GM19328 (cell line): ENCODE measurements around the gene MADCAM1.

ENCODE experiments used
- ATAC-seq: cut with Tn5 transposase; IDR thresholded peaks from one replicate; pipeline ENCODE4 v1.9.1; 2021; ENCODE audit warnings: mild to moderate bottlenecking, moderate library complexity; ENCODE audit not compliant: unreplicated experiment

The MADCAM1 gene

DNA sequence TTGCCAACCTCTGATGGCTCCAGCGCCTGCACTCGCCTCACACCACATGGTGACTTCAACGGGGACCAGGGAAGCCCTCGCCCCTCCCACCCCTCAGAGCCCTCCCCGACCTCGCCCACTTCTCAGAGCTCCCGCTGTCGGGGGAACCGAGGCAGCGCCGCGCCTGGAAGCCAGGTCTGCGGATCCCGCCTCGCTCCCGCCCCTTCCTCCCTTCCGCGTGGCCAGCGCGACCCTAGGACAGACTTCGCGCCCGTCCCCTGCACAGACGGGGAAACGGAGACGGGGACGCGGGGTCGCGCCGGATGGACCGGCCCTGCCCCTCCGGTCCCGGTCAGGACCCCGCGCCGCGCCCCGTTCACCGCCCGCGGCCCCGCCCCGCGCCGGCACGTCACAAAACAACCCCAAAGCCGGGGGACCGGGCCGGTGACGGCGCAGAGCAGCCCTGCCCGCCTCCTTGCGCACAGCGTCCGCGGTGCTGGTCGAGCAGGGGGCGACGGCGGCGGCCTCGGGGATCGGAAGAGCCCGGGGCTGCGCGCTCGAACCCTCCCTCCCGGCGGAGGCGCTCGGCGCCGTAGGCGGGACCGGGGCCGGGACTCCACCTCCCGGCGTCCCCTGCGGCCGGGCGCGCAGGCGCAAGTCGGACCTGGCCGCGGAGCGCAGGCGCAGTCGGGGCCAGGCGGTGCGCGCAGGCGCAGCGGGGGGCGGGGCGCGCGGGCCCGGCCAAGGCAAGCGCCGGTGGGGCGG lies 34.9 kb downstream of the MADCAM1 start:
- peak; percentile 61 for ATAC-seq

DNA sequence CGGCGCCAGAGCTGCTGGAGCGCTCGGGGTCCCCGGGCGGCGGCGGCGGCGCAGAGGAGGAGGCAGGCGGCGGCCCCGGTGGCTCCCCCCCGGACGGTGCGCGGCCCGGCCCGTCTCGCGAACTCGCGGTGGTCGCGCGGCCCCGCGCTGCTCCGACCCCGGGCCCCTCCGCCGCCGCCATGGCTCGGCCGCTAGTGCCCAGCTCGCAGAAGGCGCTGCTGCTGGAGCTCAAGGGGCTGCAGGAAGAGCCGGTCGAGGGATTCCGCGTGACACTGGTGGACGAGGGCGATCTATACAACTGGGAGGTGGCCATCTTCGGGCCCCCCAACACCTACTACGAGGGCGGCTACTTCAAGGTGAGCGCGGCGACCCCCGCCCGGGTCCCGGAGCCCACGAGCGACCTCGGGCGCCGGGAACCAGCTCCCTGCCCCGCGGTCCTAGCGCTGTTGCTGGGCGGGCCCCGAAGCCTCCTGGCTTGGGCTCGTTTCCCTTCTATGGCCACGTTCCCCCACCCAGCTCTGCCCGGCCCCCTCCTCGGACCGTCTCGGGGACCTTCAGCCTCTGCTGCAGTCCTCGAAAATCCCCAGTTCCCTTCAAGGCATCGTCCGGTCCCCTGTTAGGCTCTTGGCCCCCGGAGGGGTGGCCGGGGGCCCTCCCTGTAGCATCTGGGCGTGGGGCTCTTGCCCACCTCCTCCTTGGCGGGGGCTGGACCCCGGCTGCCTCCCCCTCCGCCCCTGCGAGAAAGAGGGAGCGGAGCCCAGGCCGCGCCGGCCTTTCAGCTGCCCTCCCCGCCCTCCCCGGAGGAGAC lies 35.7 kb downstream of the MADCAM1 start, which contains the start of gene CDC34:
Gene CDC34 (plus strand): TSS at position 8 of the 808 bp plus-strand sequence. CDS start 172 bp downstream, at position 180.
- no peak for ATAC-seq

DNA sequence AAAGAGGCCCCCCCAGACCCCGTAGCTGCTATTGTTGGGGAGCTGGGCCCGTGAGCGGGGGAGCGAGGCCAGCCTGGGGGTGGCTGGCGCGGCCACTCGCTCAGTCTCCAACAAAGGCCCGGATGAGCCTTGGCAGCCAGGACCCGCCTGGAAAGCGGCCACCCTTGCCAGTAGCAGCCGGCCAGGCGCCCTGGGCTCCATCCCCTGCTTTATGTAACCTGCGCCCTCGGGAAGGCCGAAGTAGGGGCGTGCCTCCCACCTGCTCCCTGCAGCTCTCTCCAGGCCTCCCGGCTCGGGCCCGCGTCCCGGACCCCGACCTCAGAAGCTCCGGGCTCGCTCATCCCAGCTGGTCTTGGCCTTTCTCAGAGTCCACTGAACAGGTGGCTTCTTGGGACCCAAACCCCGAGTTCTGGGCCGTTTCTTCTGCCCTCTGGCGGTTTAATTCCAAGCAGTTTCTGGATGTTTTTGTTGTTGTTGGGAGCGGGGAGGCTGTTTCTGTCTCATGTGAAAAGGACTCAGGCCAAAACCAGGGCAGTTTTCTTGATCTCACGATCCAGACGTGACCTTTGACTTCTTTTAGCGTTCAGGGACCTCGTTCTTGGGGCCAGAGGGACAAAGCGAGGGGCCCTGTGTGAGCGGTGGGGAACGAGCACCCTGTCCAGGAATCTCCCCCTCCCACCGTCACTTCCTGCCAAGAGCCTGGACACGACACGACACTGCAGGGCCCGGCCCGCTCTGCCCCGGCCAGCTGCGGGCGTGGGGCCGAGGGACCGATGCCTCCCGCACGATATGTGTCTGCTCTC lies 36.5 kb downstream of the MADCAM1 start:
- ATAC-seq, result no peak

DNA sequence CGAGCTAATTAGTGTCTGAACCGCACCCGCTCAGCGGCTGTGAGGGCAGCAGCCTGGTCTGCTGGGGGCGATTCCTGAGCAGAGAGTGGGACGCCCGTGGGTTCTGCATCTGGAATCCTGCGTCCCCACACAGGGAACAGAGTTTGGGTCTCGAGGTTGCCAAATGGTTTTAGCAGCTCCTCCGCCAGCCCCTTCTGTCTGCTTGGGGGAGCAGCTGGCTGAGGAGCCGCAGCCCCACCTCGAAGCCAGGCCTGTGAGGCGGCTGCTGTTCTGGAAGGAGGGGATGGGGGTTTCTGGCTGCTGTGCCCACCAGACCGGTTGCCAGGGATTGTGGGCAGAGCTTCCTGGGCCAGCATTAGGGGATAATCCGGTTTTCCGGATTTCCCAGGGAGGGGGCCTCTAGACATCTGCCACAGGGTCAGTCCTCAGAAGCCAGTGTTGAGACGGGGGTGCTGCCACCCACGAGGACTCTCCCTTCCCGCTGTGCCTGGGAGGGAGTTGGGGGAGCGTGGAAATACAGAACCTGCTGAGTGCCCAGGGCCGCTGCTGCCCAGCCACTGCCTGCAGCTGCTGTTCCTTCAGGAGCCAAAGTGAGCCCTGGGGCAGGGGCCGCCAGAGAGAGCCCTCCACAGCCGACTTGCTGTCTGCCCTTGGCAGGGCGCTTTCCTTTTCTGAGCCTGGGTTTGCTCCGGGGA lies 37.2 kb downstream of the MADCAM1 start:
- no peak for ATAC-seq

DNA sequence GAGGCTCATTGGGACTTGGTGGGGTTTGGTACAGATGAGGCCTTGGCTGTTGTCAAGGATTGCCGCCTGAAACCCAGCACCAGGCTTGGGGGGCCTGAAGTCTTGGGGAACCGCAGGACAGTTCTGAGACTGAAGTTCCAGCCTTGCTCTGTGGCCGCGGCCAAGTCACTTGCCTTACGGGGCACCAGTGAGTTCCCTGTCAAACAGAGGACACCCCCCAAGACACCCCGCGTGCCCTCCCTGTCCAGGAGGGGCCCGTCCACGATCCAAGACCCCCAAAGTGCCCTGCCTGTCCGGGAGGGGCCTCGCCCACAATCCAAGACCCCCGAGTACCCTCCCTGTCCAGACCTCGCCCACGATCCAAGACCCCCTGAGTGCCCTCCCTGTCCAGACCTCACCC lies 37.8 kb downstream of the MADCAM1 start:
- ATAC-seq, result no peak

DNA sequence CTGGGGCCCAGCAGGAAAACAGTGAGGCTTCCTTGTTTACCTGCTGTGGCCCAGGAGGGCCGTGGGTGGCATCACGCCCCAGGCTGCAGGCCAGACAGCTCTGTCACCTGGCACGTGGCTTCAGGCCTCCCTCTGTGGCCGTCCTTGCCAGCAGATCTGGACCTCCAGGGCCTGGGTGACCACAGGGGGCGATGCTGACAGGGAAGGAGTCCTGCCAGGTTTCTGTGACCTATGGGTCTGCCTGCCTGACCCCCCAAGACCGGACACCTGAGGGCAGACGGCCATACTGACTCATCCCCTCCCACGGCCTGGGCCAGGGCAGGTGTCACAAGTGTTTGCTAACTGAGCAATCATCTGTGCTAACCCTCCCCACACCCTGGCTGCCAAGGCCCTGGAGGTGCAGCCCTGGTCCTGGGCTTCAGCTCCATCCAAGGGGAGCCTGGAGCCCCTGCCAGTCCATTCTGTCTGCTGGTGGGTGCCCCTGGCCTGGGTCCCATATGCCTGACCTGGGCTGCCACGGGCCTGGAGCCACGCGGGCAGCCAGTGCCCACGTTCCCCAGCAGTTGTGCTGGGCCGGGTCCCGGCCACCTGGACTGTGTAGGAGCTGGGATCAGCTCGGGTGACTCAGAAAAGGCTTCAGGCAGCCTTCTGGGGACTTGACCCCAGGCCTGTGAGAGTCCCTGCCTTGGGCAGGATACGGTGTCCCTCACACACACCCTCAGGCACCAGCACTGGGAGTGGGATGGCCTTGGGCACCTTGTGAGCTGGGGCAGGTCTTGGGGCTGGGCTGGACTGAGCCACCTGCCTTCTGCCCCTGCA lies 38.9 kb downstream of the MADCAM1 start:
- ATAC-seq, result no peak

DNA sequence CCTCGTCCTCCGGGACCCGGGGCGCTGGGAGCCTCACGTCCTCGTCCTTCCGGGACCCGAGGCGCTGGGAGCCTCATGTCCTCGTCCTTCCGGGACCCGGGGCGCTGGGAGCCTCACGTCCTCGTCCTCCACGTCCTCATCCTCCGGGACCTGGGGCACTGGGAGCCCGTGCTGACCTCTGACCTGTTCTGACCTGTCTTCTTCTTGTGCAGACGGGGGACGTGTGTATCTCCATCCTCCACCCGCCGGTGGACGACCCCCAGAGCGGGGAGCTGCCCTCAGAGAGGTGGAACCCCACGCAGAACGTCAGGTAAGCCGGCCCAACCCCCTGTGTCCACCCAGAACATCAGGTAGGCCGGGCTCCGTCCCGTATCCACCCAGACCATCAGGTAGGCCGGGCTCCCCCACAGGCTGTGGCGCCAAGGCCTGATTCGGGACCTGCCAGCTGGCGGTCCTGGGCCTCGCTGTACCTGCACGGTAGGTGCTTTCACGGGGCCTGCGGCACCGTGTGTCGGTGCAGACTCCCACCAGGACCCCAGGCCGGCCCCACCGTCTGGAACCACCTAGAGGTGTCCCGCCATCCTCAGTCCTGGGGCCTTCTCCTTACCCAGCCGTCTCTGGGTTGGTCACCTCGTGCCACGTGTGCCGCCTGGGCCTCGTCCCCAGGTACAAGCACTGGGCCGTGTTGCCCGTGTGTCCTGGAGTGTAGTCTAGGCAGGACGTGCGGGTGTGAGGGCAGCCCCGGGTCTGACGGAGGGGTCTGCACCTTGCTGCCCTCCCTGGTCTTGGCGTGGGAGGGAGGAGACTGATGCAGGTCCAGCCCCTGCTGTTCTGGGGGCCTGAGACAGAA lies 40.0 kb downstream of the MADCAM1 start:
- ATAC-seq, result no peak

DNA sequence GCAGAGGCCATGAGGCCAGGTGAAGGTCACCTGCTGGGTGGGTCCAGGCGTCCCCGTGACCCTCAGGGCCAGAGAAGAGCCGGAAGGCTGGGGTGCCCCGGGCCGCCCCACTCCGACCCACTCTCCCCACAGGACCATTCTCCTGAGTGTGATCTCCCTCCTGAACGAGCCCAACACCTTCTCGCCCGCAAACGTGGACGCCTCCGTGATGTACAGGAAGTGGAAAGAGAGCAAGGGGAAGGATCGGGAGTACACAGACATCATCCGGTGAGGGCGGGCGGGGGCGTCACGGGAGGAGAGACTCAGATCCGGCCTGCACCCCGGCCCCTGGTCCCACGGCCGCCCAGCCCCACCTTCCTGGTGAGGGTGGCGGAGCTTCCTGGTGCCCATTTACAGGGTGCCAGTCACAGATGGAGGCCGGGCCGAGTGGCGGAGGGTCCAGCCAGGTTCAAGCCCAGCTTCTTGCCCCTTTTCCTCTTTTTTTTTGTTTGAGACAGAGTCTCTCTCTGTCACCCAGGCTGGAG lies 40.7 kb downstream of the MADCAM1 start:
- ATAC-seq, result no peak

DNA sequence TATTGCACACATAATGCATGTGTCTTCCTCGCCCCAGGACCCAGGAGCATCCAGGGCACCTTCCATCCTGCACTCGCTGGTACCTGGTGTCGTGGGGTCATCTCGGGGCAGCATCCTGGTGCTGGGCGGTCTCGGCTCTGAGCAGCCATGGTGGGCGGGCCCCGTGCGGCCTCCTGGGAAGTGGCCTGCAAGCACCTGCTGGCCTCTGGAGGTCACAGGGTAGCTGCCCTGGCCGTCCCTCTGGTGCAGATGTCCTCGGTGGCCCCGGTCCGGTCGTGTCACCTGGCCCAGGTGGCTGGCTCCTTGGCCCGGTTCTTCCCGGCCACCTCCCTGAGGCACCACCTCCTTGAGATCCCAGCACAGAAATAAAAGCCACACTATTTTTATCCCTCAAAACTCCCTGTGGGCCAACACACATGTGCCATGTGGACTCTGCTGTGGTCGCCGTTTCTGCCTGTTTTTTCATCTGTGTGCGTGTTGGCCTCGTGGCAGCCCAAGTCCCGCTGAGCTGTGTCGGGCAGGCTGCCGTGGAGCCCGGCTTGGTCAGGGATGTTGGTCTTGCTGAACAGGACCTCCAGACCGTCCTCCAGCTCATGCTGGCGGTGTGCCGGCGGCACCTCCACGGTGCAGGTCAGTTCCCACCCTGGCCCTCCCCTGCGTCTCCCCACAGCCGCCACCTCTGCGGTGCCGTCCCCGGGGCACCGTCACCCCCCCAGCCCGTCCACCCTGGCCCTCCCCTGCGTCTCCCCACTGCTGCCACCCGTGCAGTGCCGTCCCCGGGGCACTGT lies 42.5 kb downstream of the MADCAM1 start:
- no peak for ATAC-seq

DNA sequence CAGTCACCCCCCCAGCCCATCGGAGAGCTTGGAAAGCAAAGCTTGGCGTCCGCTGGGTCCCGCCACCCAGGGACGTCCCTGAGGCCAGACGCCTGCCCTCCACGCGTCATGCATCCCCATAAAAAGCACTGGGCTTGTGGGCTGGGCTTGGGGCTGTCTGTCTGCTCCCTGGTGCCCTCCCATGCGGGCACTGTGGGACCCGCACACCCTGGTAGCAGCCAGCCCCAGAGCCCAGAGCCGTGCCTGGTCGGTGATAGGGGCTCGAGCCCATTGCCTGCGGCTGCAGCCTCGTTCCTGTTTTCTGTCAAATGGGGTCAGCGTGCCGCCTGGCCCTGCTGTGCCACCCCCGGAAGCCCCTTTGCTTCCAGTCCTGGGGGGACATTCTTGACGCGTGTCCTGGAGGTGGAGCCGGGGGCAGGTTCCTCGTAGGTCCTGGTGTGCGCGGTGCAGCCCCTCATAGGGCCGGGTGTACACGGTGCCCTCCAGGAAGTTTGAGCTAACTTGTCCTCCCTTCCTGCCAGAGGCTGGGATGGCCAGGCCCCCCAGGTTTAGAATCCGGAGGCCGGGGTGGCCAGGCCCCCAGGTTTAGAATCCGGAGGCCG lies 43.2 kb downstream of the MADCAM1 start:
- ATAC-seq, result no peak

DNA sequence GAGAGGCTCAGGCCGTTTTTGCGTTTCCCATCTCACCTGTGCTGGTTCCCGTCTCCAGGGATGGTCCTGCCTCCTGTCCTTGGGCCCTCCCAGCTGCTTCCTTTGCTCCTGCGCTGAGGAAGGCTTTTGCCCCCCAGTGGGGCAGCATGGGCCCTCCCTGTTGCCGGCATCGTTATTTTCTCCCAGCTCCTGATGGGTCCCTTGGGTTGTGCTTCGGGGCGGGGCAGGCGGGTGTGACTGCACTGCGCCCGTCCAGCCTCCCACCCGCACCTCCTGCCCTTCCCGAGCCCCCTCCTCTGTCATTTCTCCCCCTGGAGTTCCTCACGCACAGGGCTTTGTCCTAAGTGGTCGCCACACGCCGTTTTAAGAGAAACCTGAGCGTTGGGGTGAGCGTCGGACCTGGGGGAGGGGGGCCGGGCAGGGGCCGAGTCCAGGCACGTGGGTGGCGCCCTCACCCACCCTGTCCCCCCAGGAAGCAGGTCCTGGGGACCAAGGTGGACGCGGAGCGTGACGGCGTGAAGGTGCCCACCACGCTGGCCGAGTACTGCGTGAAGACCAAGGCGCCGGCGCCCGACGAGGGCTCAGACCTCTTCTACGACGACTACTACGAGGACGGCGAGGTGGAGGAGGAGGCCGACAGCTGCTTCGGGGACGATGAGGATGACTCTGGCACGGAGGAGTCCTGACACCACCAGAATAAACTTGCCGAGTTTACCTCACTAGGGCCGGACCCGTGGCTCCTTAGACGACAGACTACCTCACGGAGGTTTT lies 44.8 kb downstream of the MADCAM1 start:
- ATAC-seq, result no peak

DNA sequence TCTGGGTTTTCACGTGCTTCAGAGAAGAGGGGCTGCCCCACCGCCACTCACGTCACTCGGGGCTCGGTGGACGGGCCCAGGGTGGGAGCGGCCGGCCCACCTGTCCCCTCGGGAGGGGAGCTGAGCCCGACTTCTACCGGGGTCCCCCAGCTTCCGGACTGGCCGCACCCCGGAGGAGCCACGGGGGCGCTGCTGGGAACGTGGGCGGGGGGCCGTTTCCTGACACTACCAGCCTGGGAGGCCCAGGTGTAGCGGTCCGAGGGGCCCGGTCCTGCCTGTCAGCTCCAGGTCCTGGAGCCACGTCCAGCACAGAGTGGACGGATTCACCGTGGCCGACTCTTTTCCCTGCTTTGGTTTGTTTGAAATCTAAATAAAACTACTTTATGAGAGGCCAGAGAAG lies 45.4 kb downstream of the MADCAM1 start:
- ATAC-seq, result no peak

DNA sequence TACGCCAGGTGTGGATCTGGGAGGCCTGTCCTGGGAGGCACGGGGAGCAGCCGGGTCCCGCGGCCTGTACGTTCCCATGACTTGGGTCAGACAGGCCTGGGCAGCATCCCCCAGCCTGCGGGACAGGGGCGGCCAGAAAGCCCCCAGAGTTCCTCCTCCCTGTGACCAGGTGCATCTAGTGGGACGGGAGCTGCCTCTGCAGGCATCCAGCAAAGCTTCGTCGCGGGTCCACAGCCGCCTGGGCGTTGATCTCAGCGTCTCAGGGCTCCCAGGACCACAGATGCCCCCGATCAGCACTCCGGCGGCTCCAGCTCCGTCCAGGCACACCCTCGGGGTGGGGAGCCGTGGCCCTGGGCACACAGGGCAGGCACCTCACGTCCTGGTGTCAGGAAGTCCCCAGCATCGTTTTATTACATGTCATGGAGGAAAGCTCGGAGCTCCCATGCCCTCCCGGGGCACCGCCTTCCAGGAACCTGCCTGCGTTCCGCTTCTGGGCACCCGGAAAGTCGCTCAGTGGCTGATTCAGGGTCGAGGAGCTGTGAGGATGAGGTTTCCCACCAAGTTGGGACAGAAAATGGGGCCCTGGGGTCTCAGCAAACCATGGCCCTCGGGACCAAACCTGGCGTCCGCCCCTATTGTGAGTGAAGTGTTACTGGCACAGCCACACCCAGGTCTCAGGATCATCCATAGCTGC lies 46.0 kb downstream of the MADCAM1 start:
- ATAC-seq, result no peak

DNA sequence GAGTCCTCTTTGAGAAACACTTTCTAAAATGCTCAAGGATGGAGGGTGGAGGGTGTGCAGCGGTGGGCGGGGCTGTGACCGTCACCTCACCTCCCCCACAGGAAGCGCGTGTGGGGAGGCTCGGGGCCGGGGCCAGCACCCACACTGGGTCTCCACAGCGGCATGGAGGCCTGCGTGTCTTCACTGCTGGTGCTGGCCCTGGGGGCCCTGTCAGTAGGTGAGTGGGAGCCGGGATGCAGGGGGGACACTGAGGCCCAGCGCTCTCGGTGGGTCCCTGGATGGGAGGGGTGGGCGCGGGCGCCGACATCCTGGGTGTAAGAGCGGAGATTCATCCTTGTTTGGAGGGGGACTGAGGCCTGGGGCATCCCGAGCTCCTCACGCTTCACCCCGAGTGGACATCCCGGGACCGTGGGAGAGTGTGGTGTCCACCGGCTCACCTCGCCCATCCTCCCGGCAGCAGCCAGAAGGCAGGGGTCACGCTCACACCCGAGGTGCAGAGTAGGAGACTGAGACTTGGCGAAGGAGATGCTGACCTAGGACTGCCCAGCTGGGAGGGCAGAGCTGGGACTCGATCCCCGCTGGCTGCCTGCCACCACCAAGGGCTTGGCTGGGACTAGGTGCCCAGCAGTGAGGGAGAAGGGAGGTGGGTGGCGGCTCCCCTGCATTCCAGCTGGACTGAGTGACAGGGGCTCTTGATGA lies 47.8 kb downstream of the MADCAM1 start, which contains the start of gene GZMM:
Gene GZMM (plus strand): TSS at position 144 of the 699 bp plus-strand sequence. CDS start 19 bp downstream, at position 163.
- ATAC-seq, result no peak

DNA sequence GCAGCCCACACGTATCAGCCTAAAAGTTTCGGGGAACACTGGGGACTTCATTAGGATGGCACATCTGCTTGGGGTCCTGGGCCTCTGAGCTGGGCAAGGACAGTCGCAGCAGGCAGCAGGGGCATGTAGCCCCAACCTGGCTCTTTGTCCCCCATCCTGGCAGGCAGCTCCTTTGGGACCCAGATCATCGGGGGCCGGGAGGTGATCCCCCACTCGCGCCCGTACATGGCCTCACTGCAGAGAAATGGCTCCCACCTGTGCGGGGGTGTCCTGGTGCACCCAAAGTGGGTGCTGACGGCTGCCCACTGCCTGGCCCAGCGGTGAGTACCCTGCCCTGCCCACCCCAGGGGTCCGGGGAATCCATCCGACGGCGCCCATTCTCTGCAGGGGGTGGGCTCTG lies 50.8 kb downstream of the MADCAM1 start:
- ATAC-seq, result no peak
